GM12878 (cell line): ENCODE data around the gene MRPL55. TPM values are rescaled to one million over a fixed set of nuclear protein-coding genes. Genes with fewer than 3 reads are reported as not detected.

Experiments
- BRCA1 ChIP-seq: IDR thresholded peaks from 2 replicates; pipeline ENCODE4 v1.6.1; 2011; ENCODE audit warnings: low read depth, low read length, improper control_type of control experiment
- CUX1 ChIP-seq: IDR thresholded peaks from 2 replicates; pipeline ENCODE4 v1.6.1; 2012; ENCODE audit warnings: improper control_type of control experiment, low read depth, low read length; ENCODE audit not compliant: insufficient replicate concordance
- HDAC6 ChIP-seq: fragments of 200-600 bp; sonication (generic); IDR thresholded peaks from one replicate; pipeline ENCODE4 v1.8.0; 2017; ENCODE audit warnings: antibody characterized with exemption; ENCODE audit not compliant: unreplicated experiment
- MTA3 ChIP-seq: IDR thresholded peaks from 2 replicates; pipeline ENCODE4 v1.6.1; 2012; ENCODE audit warnings: low read length, inconsistent platforms, borderline replicate concordance
- PBX3 ChIP-seq: IDR thresholded peaks from 2 replicates; pipeline ENCODE4 v1.6.1; 2011; ENCODE audit warnings: mild to moderate bottlenecking, low read depth, low read length, moderate library complexity; ENCODE audit not compliant: insufficient replicate concordance
- POLR2AphosphoS2 ChIP-seq: IDR thresholded peaks from 2 replicates; pipeline ENCODE4 v1.6.1; 2011; ENCODE audit warnings: low read depth, mild to moderate bottlenecking, low read length, improper control_type of control experiment, moderate library complexity
- POLR2AphosphoS5 ChIP-seq: IDR thresholded peaks from 2 replicates; pipeline ENCODE4 v1.6.1; 2011; ENCODE audit warnings: mild to moderate bottlenecking, low read length, inconsistent platforms
- RFX5 ChIP-seq: IDR thresholded peaks from 2 replicates; pipeline ENCODE4 v1.6.1; 2011; ENCODE audit warnings: low read depth, low read length, improper control_type of control experiment
- SP1 ChIP-seq: IDR thresholded peaks from one replicate; pipeline ENCODE4 v1.6.1; 2011; ENCODE audit warnings: low read depth, low read length
- ZBTB11 ChIP-seq: fragments of 450-650 bp; formaldehyde crosslinking; IDR thresholded peaks from 2 replicates; pipeline ENCODE4 v1.5.0; 2022; ENCODE audit warnings: mild to moderate bottlenecking, missing genetic modification characterization
- ZNF24 ChIP-seq: fragments of 450-650 bp; IDR thresholded peaks from 2 replicates; pipeline ENCODE4 v1.6.1; 2017; ENCODE audit warnings: antibody characterized with exemption, mild to moderate bottlenecking
- polyA plus RNA-seq, 11 experiments: library from polyadenylated mRNA; depleted of rRNA in 4 of 11; unstranded in 6 of 11; stranded (reverse) in 5 of 11; fragments of >200 nt; fragmentation: Nextera tagmentation in 4 of 11; fragmentation: Illumina TruSeq in 1 of 11; extraction: Ambion mirVana in 4 of 11; extraction: Trizol in 1 of 11; gene quantifications; 1 replicate in 1 of 11; 2 replicates in 10 of 11; pipeline versions ENCODE4 v1.2.1 to v1.2.3, GENCODE V29; 2011 to 2016; ENCODE audit warnings: inconsistent platforms in 2 of 11, missing spikeins in 2 of 11, low read depth in 1 of 11
- total RNA-seq, 4 experiments: library from RNA; depleted of rRNA in 3 of 4; stranded (reverse); fragments of >200 nt in 3 of 4; fragmentation: Illumina TruSeq in 1 of 4; extraction: Trizol in 1 of 4; gene quantifications; 2 replicates each; pipeline versions ENCODE4 v1.2.1 to v1.2.3, GENCODE V29; 2013 to 2021

Gene MRPL55
- total and polyA plus RNA-seq, 10 of the 15 experiments (the other 5 are each of a cell fraction or from before 2014, with no cell fraction given), result 15.1 to 143 (median 55.8) TPM

GRCh38 chr1:228061411-228062084 is 47.6 kb downstream of the MRPL55 start (continued):
- TF ChIP-seq CUX1 (no peak), BRCA1 (no peak), SP1 (no peak), RFX5 (no peak), POLR2AphosphoS2 (no peak), PBX3 (no peak), POLR2AphosphoS5 (no peak), ZNF24 (no peak), HDAC6 (no peak), ZBTB11 (CRISPR knock-in tag) (no peak), MTA3 (no peak)
